Measurements from ENCODE around the gene KLHL21. TPM values are rescaled to one million over a fixed set of nuclear protein-coding genes. Genes with fewer than 3 reads are reported as not detected.

The KLHL21 gene
- total and polyA plus RNA-seq, 2 donors (not counting 1 experiment from before 2014, with no cell fraction given) = 14.4 to 29.9 TPM

GRCh38 chr1:6585841-6586240, 16.8 kb downstream of the KLHL21 start:
- Histone ChIP-seq H3K27me3 (replicated peaks in 1 of 4; ENCODE audit: control extremely low read depth in 1 of 4, control insufficient read depth in 3 of 4, insufficient read depth in 4 of 4, low read length in 3 of 4) (no peaks in the 10 kb centered on the region), H3K36me3 (replicated peaks in 1 of 2; ENCODE audit: control extremely low read depth in 1 of 2, control insufficient read depth in 1 of 2, extremely low read depth in 1 of 2, insufficient read depth in 2 of 2, low read length in 1 of 2) (peaks cover 0 to 39% of the 10 kb centered on the region in 2 experiments), H3K27ac (ENCODE audit: low read length in 2 of 2) (no peak overlapping the region), H3K4me2 (replicated peaks; ENCODE audit: low read depth, low read length, poor library complexity, severe bottlenecking) (no peak overlapping the region), H2AFZ (ENCODE audit: insufficient read depth, low read depth, low read length, poor library complexity, severe bottlenecking) (no peak overlapping the region), H3K9ac (ENCODE audit: low read length) (no peak overlapping the region), H3K9me3 (ENCODE audit: control extremely low read depth in 1 of 3, control insufficient read depth in 2 of 3, insufficient read depth in 1 of 3, low read length in 2 of 3) (no peaks in the 10 kb centered on the region), H3K79me2 (ENCODE audit: control insufficient read depth, insufficient read depth, low read length) (peaks cover 34% of the 10 kb centered on the region), H3K4me3 (ENCODE audit: control extremely low read depth in 1 of 5, extremely low read depth in 1 of 5, insufficient read depth in 1 of 5, low read depth in 2 of 5, low read length in 4 of 5) (no peak overlapping the region), H4K20me1 (ENCODE audit: control insufficient read depth, insufficient read depth, low read length, poor library complexity, severe bottlenecking) (peaks cover 48% of the 10 kb centered on the region), H3K4me1 (ENCODE audit: control insufficient read depth in 2 of 2, insufficient read depth in 2 of 2, low read length in 2 of 2) (peaks cover 12 to 27% of the 10 kb centered on the region in 2 donors)
- no peaks in the 10 kb centered on the region for H3K27me3 Mint-ChIP-seq
- no peak for DNase-seq
- no peak for TF ChIP-seq EZH2 (IDR thresholded peaks at IDR 0.05; ENCODE audit: borderline replicate concordance, insufficient read depth, low read depth, low read length, poor library complexity, severe bottlenecking)
- TF ChIP-seq, protein P1, sequence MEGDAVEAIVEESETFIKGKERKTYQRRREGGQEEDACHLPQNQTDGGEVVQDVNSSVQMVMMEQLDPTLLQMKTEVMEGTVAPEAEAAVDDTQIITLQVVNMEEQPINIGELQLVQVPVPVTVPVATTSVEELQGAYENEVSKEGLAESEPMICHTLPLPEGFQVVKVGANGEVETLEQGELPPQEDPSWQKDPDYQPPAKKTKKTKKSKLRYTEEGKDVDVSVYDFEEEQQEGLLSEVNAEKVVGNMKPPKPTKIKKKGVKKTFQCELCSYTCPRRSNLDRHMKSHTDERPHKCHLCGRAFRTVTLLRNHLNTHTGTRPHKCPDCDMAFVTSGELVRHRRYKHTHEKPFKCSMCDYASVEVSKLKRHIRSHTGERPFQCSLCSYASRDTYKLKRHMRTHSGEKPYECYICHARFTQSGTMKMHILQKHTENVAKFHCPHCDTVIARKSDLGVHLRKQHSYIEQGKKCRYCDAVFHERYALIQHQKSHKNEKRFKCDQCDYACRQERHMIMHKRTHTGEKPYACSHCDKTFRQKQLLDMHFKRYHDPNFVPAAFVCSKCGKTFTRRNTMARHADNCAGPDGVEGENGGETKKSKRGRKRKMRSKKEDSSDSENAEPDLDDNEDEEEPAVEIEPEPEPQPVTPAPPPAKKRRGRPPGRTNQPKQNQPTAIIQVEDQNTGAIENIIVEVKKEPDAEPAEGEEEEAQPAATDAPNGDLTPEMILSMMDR (IDR thresholded peaks at IDR 0.05) = no peak
- peaks cover 24% of the 10 kb centered on the region for H3K4me1 Mint-ChIP-seq
- WGBS (ENCODE audit: insufficient coverage) = 99% methylated on average over 7 of the region's 7 CpGs
- H3K4me3 Mint-ChIP-seq = no peak overlapping the region
- H3K27ac Mint-ChIP-seq = no peak overlapping the region
- ChIA-PET CTCF (no interaction called here), POLR2A (no interaction called here)
- intact Hi-C loops (cut with micrococcal nuclease) = no loop called here
- ATAC-seq (ENCODE audit: low read depth) = no peak
- no peaks in the 10 kb centered on the region for H3K9me3 Mint-ChIP-seq (ENCODE audit: insufficient read depth)

DNA sequence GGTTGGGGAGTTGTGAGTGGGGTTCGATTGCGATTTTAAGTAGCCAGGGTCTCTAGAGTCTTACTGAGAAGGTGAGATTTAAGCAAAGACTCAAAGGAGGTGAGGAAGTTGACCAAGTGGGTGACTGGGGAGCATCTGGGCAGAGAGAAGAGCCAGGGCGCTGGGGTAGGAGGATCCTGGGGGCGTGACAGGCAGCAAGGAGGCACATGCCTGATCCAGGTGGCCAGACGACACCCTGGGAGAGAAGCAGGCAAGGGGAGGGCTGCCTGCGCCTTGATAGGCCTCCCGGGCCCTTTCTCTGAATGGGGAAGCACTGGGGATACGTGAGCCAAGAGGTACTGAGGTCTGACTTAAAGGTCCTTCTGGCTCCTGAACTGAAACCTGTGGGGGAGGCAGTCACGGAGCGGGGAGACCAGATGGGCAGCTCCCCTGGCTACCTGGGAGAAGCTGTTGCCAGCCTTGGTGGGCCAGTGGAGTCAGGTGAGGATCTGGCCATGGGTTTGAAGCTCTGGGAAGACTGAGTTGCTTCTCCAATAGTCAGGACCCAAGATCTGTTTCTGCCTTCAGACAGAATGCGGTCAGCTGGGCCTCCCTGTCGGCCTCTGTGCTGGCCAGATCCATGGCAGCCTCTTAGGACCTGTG, 17.5 kb downstream of the KLHL21 start:
- Histone ChIP-seq H3K27ac (ENCODE audit: low read length in 2 of 2) (no peak overlapping the region), H3K9me3 (ENCODE audit: control extremely low read depth in 1 of 3, control insufficient read depth in 2 of 3, insufficient read depth in 1 of 3, low read length in 2 of 3) (no peaks in the 10 kb centered on the region), H3K36me3 (replicated peaks in 1 of 2; ENCODE audit: control extremely low read depth in 1 of 2, control insufficient read depth in 1 of 2, extremely low read depth in 1 of 2, insufficient read depth in 2 of 2, low read length in 1 of 2) (peaks cover 0 to 33% of the 10 kb centered on the region in 2 experiments), H3K27me3 (replicated peaks in 1 of 4; ENCODE audit: control extremely low read depth in 1 of 4, control insufficient read depth in 3 of 4, insufficient read depth in 4 of 4, low read length in 3 of 4) (no peaks in the 10 kb centered on the region), H4K20me1 (ENCODE audit: control insufficient read depth, insufficient read depth, low read length, poor library complexity, severe bottlenecking) (peaks cover 48% of the 10 kb centered on the region), H3K4me2 (replicated peaks; ENCODE audit: low read depth, low read length, poor library complexity, severe bottlenecking) (no peak overlapping the region), H3K9ac (ENCODE audit: low read length) (no peak overlapping the region), H3K4me1 (ENCODE audit: control insufficient read depth in 2 of 2, insufficient read depth in 2 of 2, low read length in 2 of 2) (peaks cover 16 to 33% of the 10 kb centered on the region in 2 donors), H2AFZ (ENCODE audit: insufficient read depth, low read depth, low read length, poor library complexity, severe bottlenecking) (no peak overlapping the region), H3K4me3 (ENCODE audit: control extremely low read depth in 1 of 5, extremely low read depth in 1 of 5, insufficient read depth in 1 of 5, low read depth in 2 of 5, low read length in 4 of 5) (no peak overlapping the region), H3K79me2 (ENCODE audit: control insufficient read depth, insufficient read depth, low read length) (peaks cover 41% of the 10 kb centered on the region)
- DNase-seq (no peak), ATAC-seq (ENCODE audit: low read depth) (no peak)
- ChIA-PET CTCF (no interaction called here), POLR2A (interaction anchor here (0.5 kb wide), 1 partner anchor 39 kb away, joined by 4 read pairs; no protein-coding TSS in a partner anchor)
- 93% methylated on average over 12 of the region's 12 CpGs for WGBS (ENCODE audit: insufficient coverage)
- no peak overlapping the region for H3K4me3 Mint-ChIP-seq
- no peaks in the 10 kb centered on the region for H3K27me3 Mint-ChIP-seq
- no peak overlapping the region for H3K27ac Mint-ChIP-seq
- no peaks in the 10 kb centered on the region for H3K9me3 Mint-ChIP-seq (ENCODE audit: insufficient read depth)
- TF ChIP-seq EZH2 (IDR thresholded peaks at IDR 0.05; ENCODE audit: borderline replicate concordance, insufficient read depth, low read depth, low read length, poor library complexity, severe bottlenecking) = no peak
- TF ChIP-seq, protein P1 (IDR thresholded peaks at IDR 0.05) = no peak
- intact Hi-C loops (cut with micrococcal nuclease) = no loop called here
- peaks cover 31% of the 10 kb centered on the region for H3K4me1 Mint-ChIP-seq

Data from B cell (primary cell).